Uterus (tissue), 2 donors: ENCODE data around the gene MEGF10.

Experiments
- POLR2A ChIP-seq, 2 donors: fragments of 450-650 bp; IDR thresholded peaks; one replicate each; pipeline ENCODE4 v1.6.1; 2016; ENCODE audit warnings: antibody characterized with exemption in 2 of 2, mild to moderate bottlenecking in 1 of 2, moderate library complexity in 1 of 2
- TF ChIP-seq, protein P1 (sequence below), 4 experiments: fragments of 200-600 bp in 2 of 4; fragments of 450-650 bp in 2 of 4; sonication (generic) in 2 of 4; IDR thresholded peaks; one replicate each; pipeline ENCODE4 v1.5.1; 2016 to 2019; ENCODE audit warnings: antibody characterized with exemption in 4 of 4, mild to moderate bottlenecking in 2 of 4, moderate library complexity in 1 of 4

DNA sequence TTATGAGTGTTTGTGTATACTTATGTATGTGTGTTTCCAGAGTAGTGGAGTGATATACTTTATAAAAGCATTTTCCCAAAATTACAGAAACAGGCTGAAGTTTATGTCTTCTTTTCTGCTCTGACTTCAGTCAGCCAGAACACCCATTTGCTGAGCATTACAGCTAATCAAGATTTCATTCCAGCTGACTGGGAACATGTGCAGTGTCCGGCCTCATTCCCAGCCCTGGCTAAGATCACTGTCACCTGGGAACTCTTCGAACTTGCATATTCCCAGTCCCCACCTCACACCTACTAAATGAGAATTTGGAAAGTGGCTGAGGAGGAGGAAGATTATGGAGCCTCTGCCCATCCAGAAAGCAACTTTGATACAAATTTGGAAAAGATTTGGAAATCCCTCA lies 136.1 kb downstream of the MEGF10 start:
- no peak for TF ChIP-seq POLR2A (IDR thresholded peaks at IDR 0.05)
- TF ChIP-seq, protein P1, sequence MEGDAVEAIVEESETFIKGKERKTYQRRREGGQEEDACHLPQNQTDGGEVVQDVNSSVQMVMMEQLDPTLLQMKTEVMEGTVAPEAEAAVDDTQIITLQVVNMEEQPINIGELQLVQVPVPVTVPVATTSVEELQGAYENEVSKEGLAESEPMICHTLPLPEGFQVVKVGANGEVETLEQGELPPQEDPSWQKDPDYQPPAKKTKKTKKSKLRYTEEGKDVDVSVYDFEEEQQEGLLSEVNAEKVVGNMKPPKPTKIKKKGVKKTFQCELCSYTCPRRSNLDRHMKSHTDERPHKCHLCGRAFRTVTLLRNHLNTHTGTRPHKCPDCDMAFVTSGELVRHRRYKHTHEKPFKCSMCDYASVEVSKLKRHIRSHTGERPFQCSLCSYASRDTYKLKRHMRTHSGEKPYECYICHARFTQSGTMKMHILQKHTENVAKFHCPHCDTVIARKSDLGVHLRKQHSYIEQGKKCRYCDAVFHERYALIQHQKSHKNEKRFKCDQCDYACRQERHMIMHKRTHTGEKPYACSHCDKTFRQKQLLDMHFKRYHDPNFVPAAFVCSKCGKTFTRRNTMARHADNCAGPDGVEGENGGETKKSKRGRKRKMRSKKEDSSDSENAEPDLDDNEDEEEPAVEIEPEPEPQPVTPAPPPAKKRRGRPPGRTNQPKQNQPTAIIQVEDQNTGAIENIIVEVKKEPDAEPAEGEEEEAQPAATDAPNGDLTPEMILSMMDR (IDR thresholded peaks at IDR 0.05) = no peak
